MCF 10A (cell line): ENCODE results near the gene ROR1. TPM values are rescaled to one million over a fixed set of nuclear protein-coding genes. Genes with fewer than 3 reads are reported as not detected.

Source experiments
- BruUV-seq: library from RNA; stranded (reverse); fragments of 400-500 nt; replicated peaks from 2 replicates; lab custom pipeline; 2021; lab: Mats Ljungman, UMichigan
- CTCF ChIA-PET: fragments of 300-600 bp; sonication (Branson Sonifier 250); formaldehyde crosslinking; extraction: SDS; loops from one replicate; lab custom pipeline; 2021; ENCODE audit warnings: antibody characterized with exemption, inconsistent platforms; lab: Yijun Ruan, JAX
- POLR2A ChIA-PET: fragments of 300-600, 350-650 bp; sonication (Branson Sonifier 250); formaldehyde crosslinking; extraction: SDS; loops from one replicate; lab custom pipeline; 2020; ENCODE audit warnings: antibody characterized with exemption, inconsistent platforms; lab: Yijun Ruan, JAX
- DNase-seq: peaks from one replicate; pipeline ENCODE4 v3.0.0-alpha.2; 2018; ENCODE audit not compliant: unreplicated experiment
- H3K27ac Mint-ChIP-seq: one replicate; pipeline ENCODE4 v1.8.0; 2022; ENCODE audit warnings: mild to moderate bottlenecking, low read depth, mixed read lengths; ENCODE audit not compliant: unreplicated experiment
- H3K27me3 Mint-ChIP-seq: one replicate; pipeline ENCODE4 v1.8.0; 2022; ENCODE audit warnings: mixed read lengths; ENCODE audit not compliant: insufficient read depth, unreplicated experiment
- H3K36me3 Mint-ChIP-seq: one replicate; pipeline ENCODE4 v1.8.0; 2022; ENCODE audit warnings: mild to moderate bottlenecking, moderate library complexity, mixed read lengths; ENCODE audit not compliant: insufficient read depth, unreplicated experiment
- H3K4me1 Mint-ChIP-seq: one replicate; pipeline ENCODE4 v1.8.0; 2022; ENCODE audit warnings: mixed read lengths; ENCODE audit not compliant: insufficient read depth, unreplicated experiment
- H3K4me3 Mint-ChIP-seq: one replicate; pipeline ENCODE4 v1.8.0; 2022; ENCODE audit warnings: mild to moderate bottlenecking, moderate library complexity, mixed read lengths; ENCODE audit not compliant: unreplicated experiment
- H3K9me3 Mint-ChIP-seq: one replicate; pipeline ENCODE4 v1.8.0; 2022; ENCODE audit warnings: mixed read lengths; ENCODE audit not compliant: unreplicated experiment
- intact Hi-C: fragments of 100-400 bp; cut with micrococcal nuclease; formaldehyde crosslinking; loops from 2 replicates; pipeline ENCODE4 v1.14.1; 2022
- total RNA-seq: library from RNA; stranded (reverse); gene quantifications from 2 replicates; pipeline ENCODE4 v1.2.3, GENCODE V29; 2022
- TF ChIP-seq, protein P1 (sequence below): fragments of 200-600 bp; IDR thresholded peaks from one replicate; pipeline ENCODE4 v1.8.0; 2022; ENCODE audit warnings: antibody characterized with exemption, mild to moderate bottlenecking; ENCODE audit not compliant: unreplicated experiment

Gene ROR1
- total RNA-seq, 1 experiment from 2014 or later: 4.6 TPM

DNA sequence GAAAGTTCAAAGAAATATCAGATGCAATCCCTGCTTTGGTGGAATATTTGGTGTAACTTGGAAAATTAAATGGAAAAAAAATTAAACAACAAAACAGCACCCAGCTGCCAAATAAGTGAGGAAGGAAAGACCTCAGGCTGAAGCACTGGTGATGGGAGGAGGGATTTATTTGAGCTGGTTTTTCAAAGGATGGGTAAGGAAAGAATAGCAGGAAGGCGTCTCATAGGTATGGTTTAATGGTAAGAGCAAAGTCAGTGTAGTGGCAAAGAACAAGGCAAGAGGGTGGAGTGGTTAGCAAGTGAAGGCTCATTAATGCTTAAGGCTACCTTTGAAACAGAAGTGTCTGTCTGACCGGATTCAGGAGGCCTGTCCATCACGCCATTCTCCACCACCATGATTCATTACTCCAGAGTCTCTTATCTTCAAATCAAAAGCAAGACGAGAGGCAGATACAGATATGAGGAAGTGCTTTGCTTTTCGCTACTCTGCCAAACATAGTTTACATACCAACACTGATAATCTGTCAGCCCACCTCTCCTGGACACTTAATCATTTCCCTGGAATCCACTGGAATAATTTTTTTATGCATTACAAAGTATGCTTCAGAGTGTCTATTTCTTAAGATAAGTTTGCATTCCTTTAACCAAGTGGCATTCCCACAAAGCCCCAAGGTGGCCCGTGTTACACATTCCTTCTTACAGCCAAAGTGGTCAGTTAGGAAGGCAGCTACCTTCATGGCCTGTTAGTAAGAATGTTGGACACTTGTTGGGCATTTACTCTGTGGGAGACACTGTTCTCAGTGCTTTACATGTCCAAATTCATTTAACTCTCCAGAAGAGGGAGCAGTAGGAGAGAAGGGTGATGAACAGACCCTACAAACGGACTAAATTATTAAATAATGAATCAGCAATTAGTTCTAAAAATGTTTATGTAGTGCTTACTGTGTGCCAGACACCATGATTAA is 146.6 kb downstream of the ROR1 start:
- Mint-ChIP-seq H3K27me3 (no peaks in the 10 kb centered on the region), H3K4me3 (no peak overlapping the region), H3K4me1 (peaks cover 23% of the 10 kb centered on the region), H3K36me3 (no peaks in the 10 kb centered on the region), H3K9me3 (no peaks in the 10 kb centered on the region), H3K27ac (no peak overlapping the region)
- CTCF ChIA-PET: interaction anchor here (0.6 to 2.6 kb wide), 6 partner anchors 11 to 304 kb away, joined by 3 to 9 read pairs (median 3); no protein-coding TSS in a partner anchor
- intact Hi-C loops: loop anchor here (1.0 to 5.0 kb wide), 4 partner anchors 148 to 322 kb away; partner anchors contain the start of gene ROR1
- POLR2A ChIA-PET: interaction anchor here (0.6 to 0.7 kb wide), 2 partner anchors 151 to 194 kb away, joined by 3 to 4 read pairs; no protein-coding TSS in a partner anchor
- no TSS peak for BruUV-seq
- TF ChIP-seq, protein P1, sequence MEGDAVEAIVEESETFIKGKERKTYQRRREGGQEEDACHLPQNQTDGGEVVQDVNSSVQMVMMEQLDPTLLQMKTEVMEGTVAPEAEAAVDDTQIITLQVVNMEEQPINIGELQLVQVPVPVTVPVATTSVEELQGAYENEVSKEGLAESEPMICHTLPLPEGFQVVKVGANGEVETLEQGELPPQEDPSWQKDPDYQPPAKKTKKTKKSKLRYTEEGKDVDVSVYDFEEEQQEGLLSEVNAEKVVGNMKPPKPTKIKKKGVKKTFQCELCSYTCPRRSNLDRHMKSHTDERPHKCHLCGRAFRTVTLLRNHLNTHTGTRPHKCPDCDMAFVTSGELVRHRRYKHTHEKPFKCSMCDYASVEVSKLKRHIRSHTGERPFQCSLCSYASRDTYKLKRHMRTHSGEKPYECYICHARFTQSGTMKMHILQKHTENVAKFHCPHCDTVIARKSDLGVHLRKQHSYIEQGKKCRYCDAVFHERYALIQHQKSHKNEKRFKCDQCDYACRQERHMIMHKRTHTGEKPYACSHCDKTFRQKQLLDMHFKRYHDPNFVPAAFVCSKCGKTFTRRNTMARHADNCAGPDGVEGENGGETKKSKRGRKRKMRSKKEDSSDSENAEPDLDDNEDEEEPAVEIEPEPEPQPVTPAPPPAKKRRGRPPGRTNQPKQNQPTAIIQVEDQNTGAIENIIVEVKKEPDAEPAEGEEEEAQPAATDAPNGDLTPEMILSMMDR: peak; percentile 8
- DNase-seq: peak; percentile 57

GRCh38 chr1:63921359-63921758 is 147.5 kb downstream of the ROR1 start:
- TF ChIP-seq, protein P1: no peak
- intact Hi-C loops: loop anchor here (1.0 to 5.0 kb wide), 4 partner anchors 149 to 321 kb away; partner anchors contain the start of gene ROR1
- ChIA-PET CTCF (interaction anchor here (0.5 to 3.3 kb wide), 9 partner anchors 10 to 661 kb away, joined by 3 to 13 read pairs (median 3); no protein-coding TSS in a partner anchor), POLR2A (interaction anchor here (0.7 kb wide), 2 partner anchors 19 to 193 kb away, joined by 3 to 4 read pairs; no protein-coding TSS in a partner anchor)
- DNase-seq: no peak
- Mint-ChIP-seq H3K4me1 (peaks cover 23% of the 10 kb centered on the region), H3K36me3 (no peaks in the 10 kb centered on the region), H3K27me3 (no peaks in the 10 kb centered on the region), H3K27ac (no peak overlapping the region), H3K4me3 (no peak overlapping the region), H3K9me3 (no peaks in the 10 kb centered on the region)
- BruUV-seq: no TSS peak

DNA sequence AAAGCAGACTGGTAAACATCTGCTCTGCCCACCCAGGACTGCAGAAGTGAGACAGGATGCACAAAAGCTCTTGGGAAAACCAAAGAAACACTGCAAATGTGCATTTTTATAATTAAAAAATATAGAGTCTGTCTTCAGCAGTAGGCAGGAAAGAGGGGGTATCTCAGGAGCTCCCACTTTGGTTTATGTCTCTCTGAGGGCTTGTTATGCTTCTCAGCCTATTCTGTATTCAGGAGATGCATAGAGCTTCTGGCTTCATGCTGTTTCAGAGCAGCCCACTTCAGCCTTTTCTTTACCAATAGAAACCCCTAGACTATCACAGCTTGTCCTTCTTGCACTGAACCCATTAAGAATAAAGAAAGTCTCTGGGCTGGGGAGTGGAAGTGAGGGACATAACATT is 148.0 kb downstream of the ROR1 start:
- Mint-ChIP-seq H3K4me3 (no peak overlapping the region), H3K9me3 (no peaks in the 10 kb centered on the region), H3K27me3 (no peaks in the 10 kb centered on the region), H3K36me3 (no peaks in the 10 kb centered on the region), H3K4me1 (peaks cover 23% of the 10 kb centered on the region), H3K27ac (no peak overlapping the region)
- no TSS peak for BruUV-seq
- TF ChIP-seq, protein P1: no peak
- no peak for DNase-seq
- POLR2A ChIA-PET: interaction anchor here (0.7 kb wide), 1 partner anchor 20 kb away, joined by 3 read pairs; no protein-coding TSS in a partner anchor
- intact Hi-C loops: loop anchor here (1.0 to 5.0 kb wide), 4 partner anchors 150 to 321 kb away; partner anchors contain the start of gene ROR1
- CTCF ChIA-PET: interaction anchor here (0.5 to 3.3 kb wide), 7 partner anchors 9 to 661 kb away, joined by 3 to 13 read pairs (median 3); no protein-coding TSS in a partner anchor

GRCh38 chr1:63922848-63923247 is 149.0 kb downstream of the ROR1 start:
- no peaks in the 10 kb centered on the region for H3K9me3 Mint-ChIP-seq
- H3K36me3 Mint-ChIP-seq: no peaks in the 10 kb centered on the region
- ChIA-PET CTCF (interaction anchor here (1.5 to 3.3 kb wide), 2 partner anchors 25 to 215 kb away, joined by 4 to 13 read pairs; no protein-coding TSS in a partner anchor), POLR2A (interaction anchor here (1.3 kb wide), 1 partner anchor 15 kb away, joined by 3 read pairs; no protein-coding TSS in a partner anchor)
- intact Hi-C loops: loop anchor here (5.0 kb wide), 2 partner anchors 151 to 231 kb away; partner anchors contain the start of gene ROR1
- H3K27me3 Mint-ChIP-seq: no peaks in the 10 kb centered on the region
- peaks cover 23% of the 10 kb centered on the region for H3K4me1 Mint-ChIP-seq
- H3K4me3 Mint-ChIP-seq: no peak overlapping the region
- no peak overlapping the region for H3K27ac Mint-ChIP-seq
- TF ChIP-seq, protein P1: no peak
- DNase-seq: no peak
- no TSS peak for BruUV-seq
